ENCODE results near the gene SKIC8.

Gene SKIC8

DNA sequence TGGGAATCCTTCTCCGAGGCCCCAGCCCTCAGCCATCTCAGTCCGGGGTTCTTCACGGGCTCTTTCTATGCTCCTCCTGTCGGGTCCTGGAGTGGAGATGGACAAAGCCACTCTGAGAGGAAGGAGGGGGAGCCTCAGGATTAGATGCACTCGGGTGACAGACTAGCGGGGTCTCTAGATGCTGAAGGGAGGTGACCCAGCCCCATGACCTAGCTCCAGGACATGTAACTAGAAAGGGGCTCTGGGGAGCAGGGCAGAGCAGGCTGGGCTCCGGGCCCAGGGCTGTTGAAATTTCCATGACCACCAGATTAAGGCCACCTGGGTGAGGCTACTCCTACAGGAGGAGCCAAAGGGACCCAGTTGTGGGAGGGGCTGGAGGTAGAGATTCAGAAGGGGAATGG lies 14.8 kb upstream of the SKIC8 start:
- no peak overlapping the region for H3K27ac ChIP-seq (ENCODE audit: low read depth, low read length, poor library complexity, severe bottlenecking)
- no peak overlapping the region for H2AFZ ChIP-seq (ENCODE audit: low read length)
- no peaks in the 10 kb centered on the region for H3F3A ChIP-seq (ENCODE audit: insufficient read depth, low read length)
- no peaks in the 10 kb centered on the region for H4K20me1 ChIP-seq (ENCODE audit: insufficient read depth, low read length)
- H3K4me3 ChIP-seq (ENCODE audit: low read depth, low read length, poor library complexity, severe bottlenecking) = no peak overlapping the region
- H3K9me2 ChIP-seq (ENCODE audit: low read depth, low read length) = no peaks in the 10 kb centered on the region
- H3K4me1 ChIP-seq (ENCODE audit: insufficient read depth, low read length, severe bottlenecking) = no peaks in the 10 kb centered on the region
- TF ChIP-seq EZH2 (IDR thresholded peaks at IDR 0.05; ENCODE audit: borderline replicate concordance, low read length) = no peak
- TF ChIP-seq, protein P1, sequence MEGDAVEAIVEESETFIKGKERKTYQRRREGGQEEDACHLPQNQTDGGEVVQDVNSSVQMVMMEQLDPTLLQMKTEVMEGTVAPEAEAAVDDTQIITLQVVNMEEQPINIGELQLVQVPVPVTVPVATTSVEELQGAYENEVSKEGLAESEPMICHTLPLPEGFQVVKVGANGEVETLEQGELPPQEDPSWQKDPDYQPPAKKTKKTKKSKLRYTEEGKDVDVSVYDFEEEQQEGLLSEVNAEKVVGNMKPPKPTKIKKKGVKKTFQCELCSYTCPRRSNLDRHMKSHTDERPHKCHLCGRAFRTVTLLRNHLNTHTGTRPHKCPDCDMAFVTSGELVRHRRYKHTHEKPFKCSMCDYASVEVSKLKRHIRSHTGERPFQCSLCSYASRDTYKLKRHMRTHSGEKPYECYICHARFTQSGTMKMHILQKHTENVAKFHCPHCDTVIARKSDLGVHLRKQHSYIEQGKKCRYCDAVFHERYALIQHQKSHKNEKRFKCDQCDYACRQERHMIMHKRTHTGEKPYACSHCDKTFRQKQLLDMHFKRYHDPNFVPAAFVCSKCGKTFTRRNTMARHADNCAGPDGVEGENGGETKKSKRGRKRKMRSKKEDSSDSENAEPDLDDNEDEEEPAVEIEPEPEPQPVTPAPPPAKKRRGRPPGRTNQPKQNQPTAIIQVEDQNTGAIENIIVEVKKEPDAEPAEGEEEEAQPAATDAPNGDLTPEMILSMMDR (IDR thresholded peaks at IDR 0.05; ENCODE audit: low read length) = no peak
- H3K79me2 ChIP-seq (ENCODE audit: insufficient read depth, low read length) = no peaks in the 10 kb centered on the region
- H3K36me3 ChIP-seq (ENCODE audit: insufficient read depth, low read length) = no peaks in the 10 kb centered on the region
- H3K4me2 ChIP-seq (ENCODE audit: low read length) = no peak overlapping the region
- H3K9me3 ChIP-seq (ENCODE audit: low read length) = no peaks in the 10 kb centered on the region
- H3K27me3 ChIP-seq (ENCODE audit: insufficient read depth, low read length) = no peaks in the 10 kb centered on the region
- H3K9ac ChIP-seq (ENCODE audit: low read length) = no peak overlapping the region

DNA sequence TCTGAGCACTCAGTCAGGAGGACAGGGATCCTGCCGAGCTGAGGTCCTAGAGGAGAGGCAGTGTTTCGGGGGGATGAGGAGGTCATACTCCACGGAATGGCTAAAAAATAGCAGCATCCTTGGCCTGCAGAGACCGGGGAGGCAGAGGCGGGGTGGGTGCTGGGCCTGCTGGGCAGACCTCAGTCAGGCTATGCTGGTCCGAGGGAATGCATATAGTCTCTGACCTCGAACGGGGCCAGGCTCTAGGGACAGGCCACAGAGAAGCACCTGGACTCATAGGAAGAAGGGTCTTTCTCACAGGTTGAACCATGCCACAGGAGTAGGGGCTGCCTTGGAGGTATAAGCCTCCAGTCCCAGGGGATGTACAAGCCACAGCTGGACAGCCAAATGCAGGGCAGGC lies 14.0 kb upstream of the SKIC8 start:
- Histone ChIP-seq H3K79me2 (ENCODE audit: insufficient read depth, low read length) (no peaks in the 10 kb centered on the region), H3K36me3 (ENCODE audit: insufficient read depth, low read length) (no peaks in the 10 kb centered on the region), H3K4me3 (ENCODE audit: low read depth, low read length, poor library complexity, severe bottlenecking) (no peak overlapping the region), H3K27me3 (ENCODE audit: insufficient read depth, low read length) (no peaks in the 10 kb centered on the region), H3F3A (ENCODE audit: insufficient read depth, low read length) (no peaks in the 10 kb centered on the region), H3K27ac (ENCODE audit: low read depth, low read length, poor library complexity, severe bottlenecking) (no peak overlapping the region), H3K4me2 (ENCODE audit: low read length) (no peak overlapping the region), H3K9me3 (ENCODE audit: low read length) (no peaks in the 10 kb centered on the region), H3K9me2 (ENCODE audit: low read depth, low read length) (no peaks in the 10 kb centered on the region), H3K9ac (ENCODE audit: low read length) (no peak overlapping the region), H3K4me1 (ENCODE audit: insufficient read depth, low read length, severe bottlenecking) (no peaks in the 10 kb centered on the region), H4K20me1 (ENCODE audit: insufficient read depth, low read length) (no peaks in the 10 kb centered on the region), H2AFZ (ENCODE audit: low read length) (no peak overlapping the region)
- TF ChIP-seq, protein P1 (IDR thresholded peaks at IDR 0.05; ENCODE audit: low read length) = no peak
- TF ChIP-seq EZH2 (IDR thresholded peaks at IDR 0.05; ENCODE audit: borderline replicate concordance, low read length) = no peak

DNA sequence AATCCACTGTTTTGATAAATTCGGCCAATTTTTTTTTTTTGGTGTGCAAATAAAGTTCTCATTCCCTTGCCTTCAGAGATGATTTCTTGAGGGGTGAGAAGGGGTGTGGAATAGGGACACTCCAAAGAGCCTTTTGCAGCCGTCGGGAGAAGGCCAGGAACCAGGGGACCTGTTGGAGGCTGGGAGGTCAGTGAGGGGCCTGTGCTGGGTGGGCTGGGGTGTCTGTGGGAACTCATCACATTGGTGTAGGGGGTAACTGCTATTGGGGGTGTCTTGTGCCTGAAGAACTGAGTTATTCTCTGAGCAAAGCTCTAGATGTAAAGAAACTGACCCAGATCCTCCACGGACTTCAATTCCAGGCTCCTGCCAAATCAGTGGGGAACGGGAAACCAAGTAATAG lies 13.5 kb upstream of the SKIC8 start:
- H3K9me3 ChIP-seq (ENCODE audit: low read length) = no peaks in the 10 kb centered on the region
- no peaks in the 10 kb centered on the region for H4K20me1 ChIP-seq (ENCODE audit: insufficient read depth, low read length)
- no peak overlapping the region for H3K27ac ChIP-seq (ENCODE audit: low read depth, low read length, poor library complexity, severe bottlenecking)
- H3K9ac ChIP-seq (ENCODE audit: low read length) = no peak overlapping the region
- H3K36me3 ChIP-seq (ENCODE audit: insufficient read depth, low read length) = no peaks in the 10 kb centered on the region
- no peak overlapping the region for H3K4me3 ChIP-seq (ENCODE audit: low read depth, low read length, poor library complexity, severe bottlenecking)
- no peak overlapping the region for H3K4me2 ChIP-seq (ENCODE audit: low read length)
- H3K9me2 ChIP-seq (ENCODE audit: low read depth, low read length) = no peaks in the 10 kb centered on the region
- H3F3A ChIP-seq (ENCODE audit: insufficient read depth, low read length) = no peaks in the 10 kb centered on the region
- H3K4me1 ChIP-seq (ENCODE audit: insufficient read depth, low read length, severe bottlenecking) = no peaks in the 10 kb centered on the region
- no peaks in the 10 kb centered on the region for H3K79me2 ChIP-seq (ENCODE audit: insufficient read depth, low read length)
- TF ChIP-seq EZH2 (IDR thresholded peaks at IDR 0.05; ENCODE audit: borderline replicate concordance, low read length) = no peak
- TF ChIP-seq, protein P1 (IDR thresholded peaks at IDR 0.05; ENCODE audit: low read length) = no peak
- H3K27me3 ChIP-seq (ENCODE audit: insufficient read depth, low read length) = no peaks in the 10 kb centered on the region
- H2AFZ ChIP-seq (ENCODE audit: low read length) = no peak overlapping the region

All from OCI-LY1 (cell line).